ENCODE measurements around the gene EXOC4.

DNA sequence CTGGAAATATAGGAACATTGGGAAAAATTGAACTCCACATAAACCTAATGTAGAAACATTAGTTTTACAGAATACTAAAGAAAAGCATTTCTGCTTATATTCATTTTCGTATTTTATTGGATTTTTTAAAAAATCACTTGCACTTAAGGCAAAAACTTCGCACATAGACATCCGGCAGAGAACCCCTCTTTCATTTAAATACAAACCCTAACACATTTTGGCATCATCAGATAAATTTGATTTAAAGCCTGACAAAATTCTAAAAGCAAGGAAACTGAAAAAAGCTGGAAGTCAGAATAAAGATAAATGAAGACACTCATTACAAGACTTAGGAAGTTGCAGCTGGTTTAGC, 396 bp upstream of the EXOC4 start:
- TF ChIP-seq CTCF (IDR thresholded peaks at IDR 0.05) (no peak), POLR2A (IDR thresholded peaks at IDR 0.05) (no peak)

Measured in transverse colon (tissue), 3 donors.